SKM-1 (cell line): Measurements from ENCODE around the gene SCN2A.

Source experiments
- DNase-seq: peaks from one replicate; lab custom pipeline; 2025; ENCODE audit not compliant: unreplicated experiment; lab: John Stamatoyannopoulos, UW

SCN2A gene

DNA sequence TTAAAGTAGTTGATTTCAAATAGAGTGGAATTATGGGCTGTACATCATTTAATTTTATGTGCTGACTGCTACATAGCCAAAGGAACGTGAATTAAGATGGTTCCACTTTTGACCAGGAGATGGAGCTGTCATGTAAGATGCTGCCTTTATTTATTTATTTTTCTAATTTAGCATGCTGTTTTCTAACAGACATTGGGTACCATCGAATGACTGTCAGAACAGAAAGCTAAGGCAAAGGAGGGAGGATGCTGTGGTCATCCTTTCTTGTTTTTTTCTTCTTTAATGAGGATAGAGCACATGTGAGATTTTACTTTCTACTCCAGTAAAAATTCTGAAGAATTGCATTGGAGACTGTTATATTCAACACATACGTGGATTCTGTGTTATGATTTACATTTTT, at the start of gene SCN2A:
Gene SCN2A, plus strand, starts transcription at position 185 of the 400 bp plus-strand sequence. CDS start 56,410 bp downstream, outside the sequence.
- no peak for DNase-seq

- no peak for DNase-seq
These were observed 48.0 kb upstream of the SCN2A start for GRCh38 chr2:165191096-165191728.

DNA sequence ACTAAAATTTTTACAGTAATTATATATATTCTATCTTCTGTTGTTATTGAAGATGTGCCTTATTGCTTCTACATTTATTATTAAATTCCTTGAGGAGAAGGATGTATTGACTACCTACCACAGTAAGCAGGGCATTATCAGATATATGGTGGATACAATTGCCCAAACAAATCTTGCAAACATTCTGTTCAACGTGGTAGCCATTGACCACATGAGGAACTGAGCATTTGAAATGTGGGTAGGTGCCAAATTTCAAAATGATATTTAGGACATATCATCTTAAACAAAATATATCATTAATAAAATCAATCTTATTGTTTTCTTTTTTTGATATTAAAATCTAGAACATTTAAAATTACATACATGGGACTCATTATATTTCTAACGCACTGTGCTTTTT, 46.5 kb upstream of the SCN2A start:
- no peak for DNase-seq

DNA sequence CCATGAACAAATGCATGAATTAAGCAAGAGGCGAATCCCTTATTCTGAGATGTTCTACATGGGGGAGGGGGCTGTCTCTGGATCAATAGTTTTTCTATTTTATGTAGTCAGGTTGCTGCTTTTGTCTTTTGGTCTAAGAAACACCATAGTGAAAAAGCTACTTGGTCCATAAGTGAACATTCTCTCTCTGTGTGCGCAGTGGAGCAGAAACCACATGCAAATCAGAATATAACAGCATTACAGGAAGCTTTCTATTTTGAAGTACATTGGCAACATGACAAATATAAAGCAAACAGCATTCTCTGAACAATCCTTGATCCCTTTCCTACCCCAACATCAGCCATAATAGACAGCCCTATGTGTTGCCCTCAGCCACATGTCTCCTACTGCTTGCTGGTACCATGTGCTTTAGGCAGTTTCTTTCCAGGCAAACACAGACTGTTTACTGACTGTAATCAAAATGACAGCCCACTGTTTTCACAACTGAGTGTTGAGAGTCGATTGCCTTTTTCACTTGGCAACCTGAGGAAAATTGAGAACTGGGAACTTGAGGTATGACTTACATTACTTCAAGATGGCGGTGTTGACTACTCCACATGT, 45.9 kb upstream of the SCN2A start:
- no peak for DNase-seq

DNA sequence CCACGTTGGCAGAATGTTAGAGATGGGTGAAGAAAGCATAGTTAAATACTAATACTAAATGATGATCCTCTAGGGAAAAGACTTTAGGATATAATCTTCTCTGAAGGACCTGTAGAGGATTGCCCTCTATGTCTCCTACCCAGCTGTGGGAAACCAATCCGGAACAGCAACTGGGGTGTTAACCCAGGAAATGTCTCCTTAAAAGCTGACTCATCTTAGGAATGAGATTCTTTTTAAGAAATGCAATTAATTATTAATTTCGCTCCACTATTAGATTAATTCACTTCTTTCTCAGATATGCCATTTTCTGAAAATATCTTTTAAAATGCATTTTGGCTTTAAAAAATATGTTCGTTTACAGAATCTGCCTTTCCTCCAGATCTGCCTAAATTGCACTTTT, 42.8 kb upstream of the SCN2A start:
- no peak for DNase-seq

GRCh38 chr2:165197346-165197745, 41.9 kb upstream of the SCN2A start:
- DNase-seq = no peak

- no peak for DNase-seq
These were observed 41.0 kb upstream of the SCN2A start for GRCh38 chr2:165198181-165198580.

GRCh38 chr2:165202239-165202638, 37.0 kb upstream of the SCN2A start:
- DNase-seq = no peak

- no peak for DNase-seq
These were observed 35.3 kb upstream of the SCN2A start, which contains the start of gene SCN3A for GRCh38 chr2:165203689-165204559. SCN3A (minus strand) TSS chr2:165204050; CDS start chr2:165176394, 27,656 bp downstream.

- no peak for DNase-seq
These were observed 33.3 kb upstream of the SCN2A start for GRCh38 chr2:165205865-165206264.

- DNase-seq = no peak
These were observed 31.1 kb upstream of the SCN2A start for GRCh38 chr2:165208094-165208493.

- no peak for DNase-seq
These were observed 25.1 kb upstream of the SCN2A start for GRCh38 chr2:165214093-165214492.

DNA sequence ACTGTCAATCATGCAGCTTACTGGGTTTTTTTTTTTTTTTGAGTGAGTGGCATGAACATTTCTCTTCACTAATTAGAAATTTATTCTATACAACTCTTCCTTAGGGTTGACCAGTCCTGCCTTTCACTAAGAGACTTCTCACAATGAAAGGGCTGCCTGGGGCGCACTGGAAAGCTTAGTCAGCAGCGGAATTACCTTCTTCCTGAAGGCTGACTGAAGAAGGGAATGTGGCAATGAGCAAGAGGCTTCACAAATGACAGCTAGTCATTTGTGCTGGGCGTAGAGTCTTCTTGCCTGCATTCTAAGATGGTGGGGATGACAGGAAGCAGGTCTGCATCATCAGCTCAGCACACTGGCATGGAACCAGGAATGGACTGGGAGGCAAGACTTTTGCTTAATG, 19.7 kb upstream of the SCN2A start:
- no peak for DNase-seq

DNA sequence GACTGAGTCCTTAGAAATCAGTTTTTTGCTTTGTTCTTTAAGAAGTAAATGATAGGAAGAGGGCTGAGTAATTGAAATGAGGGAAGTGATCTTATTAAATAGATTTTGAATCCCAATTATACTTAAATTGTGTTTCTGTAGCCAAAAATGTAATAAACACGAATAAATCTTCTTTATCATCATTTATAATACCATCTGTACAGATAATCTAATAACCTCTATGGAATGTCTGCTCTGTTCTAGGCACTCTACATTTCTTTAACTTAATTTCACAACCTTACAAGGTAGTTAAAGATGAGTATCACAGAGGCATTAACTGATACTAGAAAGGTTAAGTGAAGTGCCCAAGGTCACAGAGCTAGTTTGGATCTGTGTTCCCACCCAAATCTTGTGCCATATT, 14.3 kb upstream of the SCN2A start:
- DNase-seq = no peak

- DNase-seq = no peak
These were observed 11.6 kb upstream of the SCN2A start for GRCh38 chr2:165227571-165227970.

GRCh38 chr2:165237056-165237455, 2.2 kb upstream of the SCN2A start:
- DNase-seq = no peak

- no peak for DNase-seq
These were observed 919 bp upstream of the SCN2A start for GRCh38 chr2:165238295-165238694.

GRCh38 chr2:165239856-165240515, 772 bp downstream of the SCN2A start:
- DNase-seq = no peak

DNA sequence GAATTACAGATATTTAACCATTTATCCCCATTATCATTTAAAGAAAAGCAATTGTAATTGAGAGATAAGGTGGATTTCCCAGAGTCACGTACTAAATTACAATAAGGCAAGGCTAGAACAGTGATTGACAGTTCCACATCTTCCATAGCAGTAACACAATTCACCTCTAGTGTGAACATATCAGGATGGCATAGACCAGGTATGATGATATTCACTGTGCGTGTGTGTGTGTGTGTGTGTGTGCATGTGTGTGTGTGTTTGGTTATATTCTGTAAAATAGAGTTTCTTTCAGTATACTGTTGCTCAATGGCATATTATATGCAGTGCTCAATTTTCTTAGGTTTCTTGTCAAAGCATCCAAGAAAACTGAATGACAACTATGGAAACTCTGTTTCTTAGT, 1.7 kb downstream of the SCN2A start:
- no peak for DNase-seq

- DNase-seq = no peak
These were observed 6.0 kb downstream of the SCN2A start for GRCh38 chr2:165245081-165245793.

DNA sequence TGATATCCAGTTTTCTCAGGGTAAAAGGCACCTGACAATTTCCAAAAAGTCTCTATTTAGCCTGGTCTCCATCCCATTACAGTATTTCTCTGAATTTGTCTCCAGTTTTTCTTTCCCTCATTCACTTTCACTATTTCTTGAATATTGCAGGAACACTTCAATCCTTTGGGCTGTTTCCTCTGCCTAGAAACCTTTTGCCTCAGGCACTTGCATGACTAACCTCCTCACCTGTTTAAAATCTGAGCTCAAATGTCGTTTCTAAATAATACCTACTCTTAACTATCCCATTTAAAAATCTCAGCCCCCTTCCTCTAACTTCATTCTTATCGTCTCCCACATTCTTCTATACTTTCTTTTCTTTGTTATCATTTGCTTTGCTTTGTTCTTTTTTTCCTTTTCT, 9.0 kb downstream of the SCN2A start:
- no peak for DNase-seq
